Measurements from ENCODE around the gene TACR1.
"Not testable (repeated sequence)": the region's sequence is repeated elsewhere in the genome, so short reads cannot be mapped to it uniquely, and the experiment has no call there.

Gene TACR1

DNA sequence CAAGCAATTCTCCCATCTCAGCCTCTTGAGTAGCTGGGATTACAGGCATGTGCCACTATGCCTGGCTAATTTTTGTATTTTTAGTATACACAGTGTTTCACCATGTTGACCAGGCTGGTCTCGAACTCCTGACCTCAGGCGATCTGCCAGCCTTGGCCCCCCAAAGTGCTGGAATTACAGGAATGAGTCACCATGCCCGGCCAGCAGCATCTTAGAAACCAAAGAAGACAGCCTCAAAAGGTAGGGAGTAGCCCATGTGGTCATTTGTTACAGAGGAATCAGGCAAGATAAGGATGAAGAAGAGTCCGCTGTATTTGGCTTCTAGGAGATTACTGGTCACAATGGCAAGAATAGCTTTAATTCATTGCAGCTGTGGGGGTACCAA lies 53.1 kb downstream of the TACR1 start:
- not testable (repeated sequence) for DNase-seq (ENCODE audit: low read depth in 2 of 2)

DNA sequence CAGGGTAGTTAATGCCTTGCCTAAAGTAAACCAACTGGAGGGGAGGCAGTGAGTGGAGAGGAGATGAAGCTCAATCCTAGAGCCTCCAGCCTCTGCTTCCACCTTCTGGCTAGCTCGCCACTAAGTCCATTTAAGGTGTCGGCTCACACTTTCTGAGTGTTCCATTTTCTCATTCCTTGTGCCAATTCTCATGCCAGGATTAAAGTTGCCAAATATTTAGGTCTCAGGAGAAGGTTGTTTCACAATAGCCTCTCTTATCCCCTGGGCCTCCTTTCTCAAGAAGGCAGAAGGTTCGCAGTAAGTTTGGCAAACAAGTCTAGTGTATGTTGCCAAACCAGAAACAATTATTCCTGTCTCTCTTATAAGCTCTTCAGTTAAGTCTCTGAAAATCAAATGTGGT lies 57.2 kb downstream of the TACR1 start:
- DNase-seq (ENCODE audit: low read depth in 2 of 2), result no peak

DNA sequence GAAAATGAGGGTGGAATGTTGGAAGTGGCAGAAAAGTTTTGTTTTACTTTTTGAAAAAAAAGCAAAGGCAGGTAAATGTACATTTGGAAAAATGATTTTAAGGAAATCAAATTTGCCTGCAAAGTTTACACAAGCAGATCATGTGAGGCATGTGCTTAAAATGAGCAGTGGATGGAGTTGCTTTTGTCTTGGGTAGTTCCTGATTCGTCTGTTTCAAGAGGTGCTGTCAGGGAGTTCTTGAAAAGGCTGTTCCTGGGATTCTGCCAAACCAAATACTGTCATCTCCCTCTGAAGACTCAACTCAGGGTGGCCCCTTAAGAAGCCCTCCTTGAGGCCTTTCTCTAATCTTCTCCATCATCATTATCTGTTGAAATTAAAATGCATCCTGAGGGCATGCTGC lies 59.0 kb downstream of the TACR1 start:
- DNase-seq (ENCODE audit: low read depth in 2 of 2), result no peak

DNA sequence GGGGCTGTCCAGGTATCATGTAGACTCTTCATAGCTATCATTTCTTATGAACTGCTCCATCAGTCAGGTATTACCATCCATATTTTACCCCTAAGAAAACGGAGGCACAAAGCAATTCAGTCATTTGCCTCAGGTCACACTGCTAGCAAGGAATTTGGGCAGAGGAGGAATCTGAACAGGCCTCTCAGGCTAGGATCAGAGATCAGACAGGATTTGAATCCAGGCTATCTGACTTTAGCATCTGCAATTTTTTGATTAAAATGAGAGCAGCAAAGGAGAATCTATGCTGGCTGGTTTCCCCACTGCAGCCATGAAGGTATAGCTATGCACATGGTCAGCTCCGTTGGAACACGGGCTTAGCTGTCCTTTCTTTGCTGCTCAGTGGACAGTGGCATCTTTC lies 60.1 kb downstream of the TACR1 start:
- DNase-seq (ENCODE audit: low read depth in 2 of 2), result no peak

DNA sequence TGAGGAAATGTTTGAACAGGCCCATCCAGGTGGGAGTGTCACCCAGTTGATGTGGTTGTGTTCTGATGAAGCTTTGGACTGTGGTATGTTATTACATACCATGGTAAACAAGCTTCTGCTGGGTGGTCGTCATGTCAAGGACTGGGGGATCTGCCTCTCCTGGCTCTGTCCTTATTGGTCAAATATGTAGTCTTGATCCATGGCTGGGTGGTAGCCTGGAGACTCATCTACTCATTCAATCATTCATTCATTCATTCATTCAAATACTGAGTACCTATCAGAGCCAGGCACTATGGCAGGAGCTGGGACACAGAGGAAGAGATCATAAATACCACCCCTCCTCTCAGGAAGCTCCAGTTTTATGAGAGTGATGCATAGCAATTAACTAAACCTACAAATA lies 60.8 kb downstream of the TACR1 start:
- DNase-seq (ENCODE audit: low read depth in 2 of 2), result no peak

DNA sequence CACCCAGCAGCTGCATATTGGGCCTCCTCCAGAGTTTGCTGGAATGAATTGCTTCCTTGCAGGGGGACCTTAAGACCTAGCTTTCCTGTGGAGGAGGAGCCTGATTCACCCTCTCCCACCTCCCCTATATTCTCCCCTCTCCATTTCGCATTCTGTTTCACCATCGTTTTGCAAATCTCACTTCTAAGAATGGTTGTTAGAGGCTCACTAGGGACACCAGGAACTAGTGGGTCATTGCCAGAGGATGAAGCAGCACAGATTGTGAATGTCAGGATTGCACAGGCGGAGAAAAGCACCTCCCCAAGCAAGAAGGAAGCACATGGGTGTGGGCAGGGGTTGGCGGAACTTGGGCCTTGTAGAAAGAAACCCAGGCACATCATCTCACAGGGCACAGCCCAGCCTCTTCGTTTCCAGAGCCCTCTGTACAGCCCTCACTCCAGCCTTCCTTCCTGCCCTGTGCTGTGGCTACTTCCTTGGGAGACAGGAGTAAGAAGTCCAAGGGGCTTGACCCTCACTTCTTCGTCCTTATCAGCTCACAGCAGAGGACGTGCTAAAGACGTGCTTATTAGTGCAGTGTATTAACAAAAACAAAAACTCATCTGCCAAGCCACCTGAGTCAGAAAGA lies 63.4 kb downstream of the TACR1 start:
- no peak for DNase-seq (ENCODE audit: low read depth in 2 of 2)

DNA sequence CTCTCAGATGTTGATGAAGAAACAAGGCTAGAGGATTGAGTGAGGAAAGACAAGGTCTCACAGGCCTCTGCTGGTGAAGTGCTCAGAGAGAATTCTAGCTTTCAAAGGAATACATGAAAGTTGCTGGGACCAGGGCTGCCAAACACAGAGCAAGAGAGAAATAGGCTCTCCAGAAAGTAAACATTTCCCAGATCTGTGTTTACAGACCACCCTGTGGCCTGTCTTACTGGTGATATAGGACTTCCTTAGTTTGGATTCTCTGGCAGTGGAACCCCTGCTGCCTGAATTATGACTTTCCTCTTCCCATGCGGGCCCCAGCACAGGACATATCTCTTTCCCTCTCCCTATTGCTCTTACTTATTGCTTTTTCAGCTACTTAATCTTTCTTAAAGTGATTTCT lies 64.5 kb downstream of the TACR1 start:
- DNase-seq (ENCODE audit: low read depth in 2 of 2), result no peak

DNA sequence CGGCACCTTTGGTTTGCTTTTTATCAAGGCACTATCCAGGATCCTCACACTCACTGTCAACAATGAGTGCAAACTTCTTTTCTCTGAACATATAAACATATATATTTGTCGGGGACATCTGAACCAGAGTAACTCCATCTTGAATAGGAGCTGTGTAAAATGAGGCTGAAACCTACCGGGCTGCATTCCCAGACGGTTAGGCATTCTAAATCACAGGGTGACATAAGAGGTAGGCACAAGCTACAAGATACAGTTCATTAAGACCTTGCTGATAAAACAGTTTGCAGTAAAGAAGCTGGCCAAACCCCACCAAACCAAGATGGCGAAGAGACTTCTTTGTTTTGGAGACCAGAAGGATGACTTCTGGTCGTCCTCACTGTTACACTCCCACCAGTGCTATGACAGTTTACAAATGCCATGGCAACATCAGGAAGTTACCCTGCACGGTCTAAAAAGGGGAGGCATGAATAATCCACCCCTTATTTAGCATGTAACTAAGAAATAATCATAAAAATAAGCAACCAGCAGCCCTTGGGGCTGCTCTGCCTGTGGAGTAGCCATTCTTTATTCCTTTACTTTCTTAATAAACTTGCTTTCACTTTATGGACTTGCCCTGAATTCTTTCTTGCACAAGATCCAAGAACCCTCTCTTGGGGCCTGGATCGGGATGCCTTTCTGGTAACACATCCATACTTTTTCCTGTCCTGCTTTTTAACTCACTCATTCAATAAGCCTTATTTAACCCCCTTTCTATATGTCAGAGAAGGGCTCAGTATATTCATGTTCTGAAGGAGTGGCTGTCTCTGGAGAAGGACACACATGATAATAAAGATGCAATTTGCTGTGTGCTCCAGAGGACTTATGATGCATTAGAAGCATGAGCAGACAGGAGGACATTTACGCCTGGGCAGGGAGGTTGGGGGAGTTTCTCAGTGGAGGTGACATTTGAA lies 65.4 kb downstream of the TACR1 start:
- DNase-seq (ENCODE audit: low read depth in 2 of 2), result no peak

DNA sequence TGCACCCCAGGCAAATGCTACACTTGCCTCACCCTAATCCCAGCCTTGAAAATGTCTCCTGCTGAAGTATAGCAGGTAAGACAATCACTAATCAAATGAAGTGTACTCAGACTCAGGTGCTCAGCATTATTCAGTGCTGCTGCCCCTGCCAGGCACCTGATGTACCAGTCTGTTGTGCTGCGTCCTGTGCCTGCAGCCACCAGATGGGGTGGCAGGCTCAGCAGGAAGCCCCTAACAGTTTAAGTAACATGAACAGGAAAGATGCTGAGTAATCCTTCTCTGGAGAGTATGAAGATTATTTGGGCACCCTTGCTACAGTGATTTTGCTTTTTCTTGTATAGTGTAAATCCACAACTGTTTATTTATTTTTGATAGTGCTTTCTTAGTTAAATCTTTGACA lies 69.1 kb downstream of the TACR1 start:
- no peak for DNase-seq (ENCODE audit: low read depth in 2 of 2)

DNA sequence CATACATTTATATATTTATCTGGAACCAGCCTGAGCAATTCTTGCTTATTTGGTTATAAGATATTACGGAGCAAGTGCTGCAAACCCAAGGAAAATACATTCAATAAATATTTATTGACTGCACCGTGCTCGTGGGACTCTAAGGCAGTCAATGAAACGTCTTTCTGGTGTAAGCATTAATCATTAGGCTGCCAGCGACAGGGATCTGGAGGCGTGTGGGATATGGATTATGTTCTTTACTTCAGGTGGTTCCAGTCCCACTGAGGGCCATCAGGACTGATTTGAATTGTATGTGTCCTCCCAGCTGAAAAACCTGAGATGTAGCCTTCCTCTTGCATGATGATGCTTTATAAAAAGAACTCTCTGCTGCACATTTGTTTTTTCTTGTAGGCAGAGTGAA lies 75.4 kb downstream of the TACR1 start:
- DNase-seq (ENCODE audit: low read depth in 2 of 2), result no peak

DNA sequence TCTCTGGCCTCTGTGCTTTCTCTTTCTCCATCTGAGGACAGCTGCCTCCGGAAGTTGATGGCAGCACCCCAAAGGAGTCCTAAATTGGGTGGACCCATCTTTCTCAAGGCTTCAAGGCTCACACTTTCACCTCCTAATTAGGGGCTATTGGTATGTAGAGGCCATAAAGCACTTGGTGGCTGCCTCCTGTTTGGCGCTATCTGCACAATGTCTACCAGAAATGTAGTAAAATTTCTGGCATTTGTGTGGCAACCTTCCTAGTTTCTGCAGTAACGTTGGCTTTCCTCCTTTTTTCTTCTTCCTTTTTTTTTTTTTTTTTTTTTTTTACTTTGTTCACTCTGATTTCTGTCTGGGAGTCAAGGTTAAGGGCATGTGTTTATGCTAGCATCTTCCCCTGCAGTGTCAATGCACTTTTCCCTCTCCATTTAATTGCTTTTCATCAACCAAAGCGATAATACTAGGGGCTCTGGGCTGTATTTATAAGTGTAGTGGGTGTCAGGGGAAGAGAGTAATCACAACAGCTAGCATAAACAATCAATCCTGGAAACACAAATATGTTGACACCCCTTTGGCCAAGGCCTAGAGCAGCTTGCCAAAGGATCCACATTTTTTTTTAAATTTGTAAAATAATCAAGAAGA lies 86.0 kb downstream of the TACR1 start:
- no peak for DNase-seq (ENCODE audit: low read depth in 2 of 2)

DNA sequence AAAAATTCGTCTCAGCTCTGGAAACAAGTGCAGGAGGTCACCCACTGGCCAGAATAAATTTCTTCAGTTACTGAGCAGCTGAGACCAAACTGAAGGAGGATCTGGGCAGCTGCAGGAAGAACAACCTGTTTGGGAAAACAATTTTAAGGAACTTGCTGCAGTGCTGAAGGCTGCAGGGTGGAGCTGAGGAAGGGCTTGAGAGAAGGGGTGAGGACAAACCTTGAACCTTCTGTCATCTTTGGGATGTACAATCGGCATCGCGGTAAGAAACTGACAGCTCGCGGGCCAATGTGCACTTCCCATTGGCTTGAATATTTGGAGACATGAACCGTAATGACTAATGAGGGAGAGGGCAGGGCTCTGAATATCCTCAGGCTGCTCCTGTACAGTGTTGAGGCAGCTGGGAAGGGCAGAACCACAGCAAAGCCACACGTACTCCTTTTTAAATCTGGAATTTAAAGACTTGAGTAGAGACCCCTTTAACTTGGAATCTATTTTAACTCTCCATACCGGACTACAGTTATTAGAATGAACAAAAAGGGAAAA lies 90.3 kb downstream of the TACR1 start:
- DNase-seq (ENCODE audit: low read depth in 2 of 2), result no peak

DNA sequence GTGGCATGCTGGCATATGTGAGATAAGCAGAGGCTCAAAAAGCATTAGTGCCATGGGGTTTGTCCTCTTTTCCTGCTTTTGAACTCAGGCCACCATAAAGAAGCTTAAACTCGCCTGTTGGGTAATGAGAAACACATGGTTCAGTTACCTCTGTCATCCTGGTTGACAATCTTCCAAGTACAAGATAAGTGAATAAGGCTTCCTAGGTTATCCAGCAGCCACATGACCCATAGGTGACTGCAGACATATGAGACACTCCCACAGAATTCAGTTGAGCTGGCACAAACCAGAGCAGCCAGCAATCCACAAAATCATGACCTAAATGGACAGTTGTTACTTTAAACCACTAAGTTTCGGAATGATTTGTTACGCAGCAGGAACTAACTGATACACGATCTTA lies 97.3 kb downstream of the TACR1 start:
- no peak for DNase-seq (ENCODE audit: low read depth in 2 of 2)

DNA sequence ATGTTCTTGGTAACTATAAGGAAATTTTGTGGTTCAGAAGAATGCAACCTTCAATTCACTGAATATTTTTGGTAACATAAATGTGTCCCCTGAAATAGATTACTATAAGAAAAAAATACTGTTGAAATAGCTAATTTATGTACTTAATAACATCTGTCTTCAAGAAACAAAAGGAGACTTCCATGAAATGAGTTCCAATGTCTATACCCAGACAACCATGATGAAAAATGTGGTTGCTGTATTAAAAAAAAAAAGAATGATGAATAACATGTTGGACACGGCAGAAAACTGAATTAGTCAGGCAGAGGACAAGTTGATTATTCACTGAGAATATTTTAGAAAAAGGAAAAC lies 98.5 kb downstream of the TACR1 start:
- DNase-seq (ENCODE audit: low read depth in 2 of 2), result no peak

DNA sequence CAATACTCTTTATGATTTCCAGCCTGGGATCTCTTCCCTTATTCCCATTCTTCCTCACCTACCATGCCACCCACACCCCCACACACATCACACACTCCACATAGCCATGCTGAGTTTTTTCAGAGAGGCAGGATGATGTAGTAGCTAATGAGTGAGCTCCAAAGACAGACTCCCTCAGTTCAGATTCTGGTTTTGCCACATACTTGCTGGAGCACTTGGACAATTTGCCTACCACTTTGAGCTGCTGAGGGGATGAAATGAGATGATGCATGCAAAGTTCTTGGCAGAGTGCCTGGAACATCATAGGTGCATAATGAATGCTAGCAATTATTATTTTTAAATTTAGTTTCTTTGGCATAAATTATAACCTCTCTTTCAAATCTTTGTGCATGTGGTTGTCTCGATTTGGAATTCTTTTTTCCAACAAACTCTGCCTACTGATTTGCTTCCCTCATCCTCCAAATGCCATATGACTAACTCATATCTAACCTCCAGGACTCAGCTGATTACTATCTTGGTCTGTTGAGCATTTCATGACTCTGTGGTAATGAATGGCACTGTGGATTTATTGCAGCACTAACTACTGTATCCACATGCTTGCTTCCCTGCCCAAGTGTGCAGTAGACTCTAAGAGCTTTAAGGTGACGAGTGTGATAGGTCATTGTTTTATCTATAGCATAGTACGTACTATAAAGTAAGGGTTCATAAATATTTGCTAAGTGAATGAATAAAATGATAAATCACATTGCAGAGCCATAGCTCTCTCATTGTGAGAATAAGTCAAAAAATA lies 99.1 kb downstream of the TACR1 start:
- DNase-seq (ENCODE audit: low read depth in 2 of 2), result no peak

DNA sequence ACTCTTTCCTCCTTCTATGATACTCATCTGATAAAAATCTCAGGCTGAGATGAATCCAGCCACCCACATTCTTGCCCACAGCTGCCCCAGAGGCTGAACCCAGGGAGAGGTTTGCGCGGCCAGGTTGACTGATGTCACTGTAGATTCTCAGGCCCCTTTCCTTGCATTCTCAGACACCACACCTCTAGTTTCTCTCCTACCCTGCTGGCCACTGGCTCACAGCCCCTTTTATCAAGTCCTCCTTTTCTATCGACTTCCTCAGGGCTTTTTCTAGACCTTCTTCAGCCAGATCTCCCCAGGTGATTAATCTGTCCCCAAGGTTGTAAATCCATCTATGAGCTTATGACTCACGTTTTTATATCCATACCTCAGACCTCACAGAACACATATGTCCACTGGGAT lies 99.8 kb downstream of the TACR1 start:
- no peak for DNase-seq (ENCODE audit: low read depth in 2 of 2)

DNA sequence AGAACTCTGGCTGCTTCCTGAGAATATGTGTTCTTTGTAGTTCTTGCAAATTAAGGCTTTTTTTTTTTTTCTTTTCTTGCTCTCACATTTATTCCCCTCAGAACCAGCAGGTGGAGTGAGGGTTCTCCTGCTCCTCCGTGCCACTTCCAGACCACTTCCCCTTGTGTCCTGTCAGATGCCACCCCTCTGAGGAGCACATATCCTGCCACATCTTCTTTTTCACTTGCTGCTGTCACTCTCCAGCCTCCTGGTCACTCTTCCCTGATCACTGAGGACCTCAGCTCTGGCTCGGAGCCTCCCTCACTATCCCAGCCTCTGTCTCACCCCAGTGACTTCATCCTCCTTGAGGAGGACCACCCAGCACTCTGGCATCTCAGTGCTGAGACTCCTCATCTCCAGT lies 100.5 kb downstream of the TACR1 start:
- DNase-seq (ENCODE audit: low read depth in 2 of 2), result no peak

DNA sequence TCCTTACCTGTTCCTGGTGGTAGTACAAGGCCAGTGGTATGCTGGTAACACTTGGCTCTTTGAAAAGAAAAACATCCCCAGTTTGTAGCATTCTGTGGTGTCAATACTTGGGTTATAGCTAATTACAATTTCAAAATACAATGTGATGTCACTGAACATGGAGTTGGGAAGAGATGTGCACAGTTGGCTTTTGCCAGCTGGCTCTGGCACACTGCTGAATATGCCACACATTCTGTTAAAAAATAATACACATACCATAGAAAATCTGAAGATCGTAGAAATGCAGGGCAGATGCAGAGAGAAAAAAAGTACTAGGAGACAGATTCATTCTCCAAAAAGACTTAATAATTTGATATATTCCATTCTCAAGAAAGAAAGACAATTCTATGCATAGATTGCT lies 101.5 kb downstream of the TACR1 start:
- no peak for DNase-seq (ENCODE audit: low read depth in 2 of 2)

DNA sequence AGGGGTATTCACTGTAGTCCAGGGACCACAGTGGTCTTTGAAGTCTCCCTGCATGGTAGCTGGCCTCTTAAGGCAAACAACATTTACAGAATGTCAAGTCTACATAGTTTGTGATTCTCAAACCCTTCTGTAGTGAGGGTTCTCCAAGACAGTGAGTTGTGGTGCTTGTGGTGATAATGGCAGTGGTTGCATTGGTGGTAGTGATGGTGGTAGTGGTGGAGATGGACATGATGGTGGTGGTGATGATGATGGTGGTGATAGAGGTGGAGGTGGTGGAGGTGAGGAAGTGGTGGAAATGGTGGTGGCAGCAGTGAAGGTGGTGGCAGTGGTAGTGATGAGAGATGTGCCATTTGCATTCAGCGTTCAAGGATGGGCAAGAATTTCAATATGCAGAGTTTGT lies 104.9 kb downstream of the TACR1 start:
- no peak for DNase-seq (ENCODE audit: low read depth in 2 of 2)

DNA sequence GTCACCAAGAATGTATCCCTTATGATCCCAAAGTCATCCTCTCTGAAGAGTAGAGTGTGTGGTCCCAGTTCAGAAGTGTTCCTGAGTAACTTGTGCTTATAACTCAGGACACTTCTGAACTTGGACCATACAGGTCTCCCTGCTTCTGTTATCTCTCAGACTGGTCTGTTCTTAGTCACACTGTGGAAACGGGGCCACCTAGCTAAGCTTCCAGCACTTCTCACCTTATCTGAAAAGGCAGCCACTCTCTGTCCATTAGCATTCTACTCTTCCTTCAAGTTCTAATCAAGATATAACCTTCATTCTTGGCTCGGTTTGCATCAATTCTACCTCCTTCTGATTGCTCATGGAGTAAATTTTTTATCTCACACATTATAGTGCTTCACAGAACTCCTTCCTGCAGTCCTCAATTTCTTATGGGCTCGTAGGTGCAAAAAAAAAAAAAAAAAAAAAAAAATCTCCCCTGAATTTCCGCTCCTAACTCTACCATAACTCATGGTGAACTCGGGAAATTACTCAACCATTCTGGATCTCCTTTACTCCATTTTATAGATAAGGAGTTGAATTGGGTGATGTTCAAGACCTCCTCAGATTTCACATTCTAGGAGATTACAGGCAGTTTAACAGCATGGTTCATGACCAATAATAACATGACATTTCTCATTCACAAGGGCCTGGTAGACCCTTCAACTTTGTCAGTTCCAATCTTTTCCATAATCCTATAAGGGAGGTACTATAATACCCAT lies 108.4 kb downstream of the TACR1 start:
- DNase-seq (ENCODE audit: low read depth in 2 of 2), result no peak

DNA sequence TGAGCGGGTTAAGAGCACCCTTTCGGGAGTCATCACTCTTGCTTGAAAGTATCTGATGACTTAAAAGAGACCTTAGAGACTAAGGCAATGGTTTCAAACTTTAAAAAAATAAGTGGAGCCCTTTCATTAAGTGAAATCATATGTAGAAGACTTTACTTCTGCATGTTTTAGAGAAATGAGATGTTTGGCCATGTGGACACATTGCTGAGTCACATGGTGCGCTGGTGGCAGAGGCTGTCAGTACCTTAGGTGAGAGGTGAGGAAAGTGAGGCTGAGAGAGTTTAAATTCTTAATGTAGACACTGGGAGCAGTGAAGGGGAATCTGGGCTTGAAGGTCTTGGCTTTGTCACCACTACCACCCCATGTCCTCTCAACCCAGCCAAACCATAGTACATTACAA lies 109.8 kb downstream of the TACR1 start:
- DNase-seq (ENCODE audit: low read depth in 2 of 2), result no peak

All from stimulated activated CD8-positive, alpha-beta memory T cell treated with anti-CD3 and anti-CD28 coated beads, Interleukin-2, amount 100 ng/mL, for 48 hours (primary cell).